ENCODE data around the gene LPA.
"Not testable (repeated sequence)": the region's sequence is repeated elsewhere in the genome, so short reads cannot be mapped to it uniquely, and the experiment has no call there.

The LPA gene, protein sequence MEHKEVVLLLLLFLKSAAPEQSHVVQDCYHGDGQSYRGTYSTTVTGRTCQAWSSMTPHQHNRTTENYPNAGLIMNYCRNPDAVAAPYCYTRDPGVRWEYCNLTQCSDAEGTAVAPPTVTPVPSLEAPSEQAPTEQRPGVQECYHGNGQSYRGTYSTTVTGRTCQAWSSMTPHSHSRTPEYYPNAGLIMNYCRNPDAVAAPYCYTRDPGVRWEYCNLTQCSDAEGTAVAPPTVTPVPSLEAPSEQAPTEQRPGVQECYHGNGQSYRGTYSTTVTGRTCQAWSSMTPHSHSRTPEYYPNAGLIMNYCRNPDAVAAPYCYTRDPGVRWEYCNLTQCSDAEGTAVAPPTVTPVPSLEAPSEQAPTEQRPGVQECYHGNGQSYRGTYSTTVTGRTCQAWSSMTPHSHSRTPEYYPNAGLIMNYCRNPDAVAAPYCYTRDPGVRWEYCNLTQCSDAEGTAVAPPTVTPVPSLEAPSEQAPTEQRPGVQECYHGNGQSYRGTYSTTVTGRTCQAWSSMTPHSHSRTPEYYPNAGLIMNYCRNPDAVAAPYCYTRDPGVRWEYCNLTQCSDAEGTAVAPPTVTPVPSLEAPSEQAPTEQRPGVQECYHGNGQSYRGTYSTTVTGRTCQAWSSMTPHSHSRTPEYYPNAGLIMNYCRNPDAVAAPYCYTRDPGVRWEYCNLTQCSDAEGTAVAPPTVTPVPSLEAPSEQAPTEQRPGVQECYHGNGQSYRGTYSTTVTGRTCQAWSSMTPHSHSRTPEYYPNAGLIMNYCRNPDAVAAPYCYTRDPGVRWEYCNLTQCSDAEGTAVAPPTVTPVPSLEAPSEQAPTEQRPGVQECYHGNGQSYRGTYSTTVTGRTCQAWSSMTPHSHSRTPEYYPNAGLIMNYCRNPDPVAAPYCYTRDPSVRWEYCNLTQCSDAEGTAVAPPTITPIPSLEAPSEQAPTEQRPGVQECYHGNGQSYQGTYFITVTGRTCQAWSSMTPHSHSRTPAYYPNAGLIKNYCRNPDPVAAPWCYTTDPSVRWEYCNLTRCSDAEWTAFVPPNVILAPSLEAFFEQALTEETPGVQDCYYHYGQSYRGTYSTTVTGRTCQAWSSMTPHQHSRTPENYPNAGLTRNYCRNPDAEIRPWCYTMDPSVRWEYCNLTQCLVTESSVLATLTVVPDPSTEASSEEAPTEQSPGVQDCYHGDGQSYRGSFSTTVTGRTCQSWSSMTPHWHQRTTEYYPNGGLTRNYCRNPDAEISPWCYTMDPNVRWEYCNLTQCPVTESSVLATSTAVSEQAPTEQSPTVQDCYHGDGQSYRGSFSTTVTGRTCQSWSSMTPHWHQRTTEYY (N-terminal part only)
- long read RNA-seq: 0 reads

DNA sequence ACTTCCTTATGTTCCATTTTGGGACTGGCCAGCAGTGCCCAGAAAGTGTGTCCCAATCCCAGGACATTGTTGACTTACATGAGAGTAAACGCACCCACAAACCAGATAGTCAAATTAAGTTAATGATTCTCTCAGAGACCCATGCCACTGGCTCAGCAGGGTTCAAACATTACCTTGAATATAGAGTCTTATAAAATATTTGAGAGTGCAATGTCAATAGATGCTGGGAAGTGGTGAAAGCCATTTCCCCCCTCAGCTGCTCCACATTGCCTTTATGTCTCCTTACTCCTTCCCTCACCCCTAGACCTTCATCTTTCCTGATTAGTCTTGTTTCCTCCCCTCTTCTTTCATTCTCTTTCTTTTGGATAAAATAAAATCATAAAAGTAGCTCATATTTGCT is at the start of gene LPA:
LPA (minus strand) TSS at position 78 of the 400 bp plus-strand sequence; CDS start at position 17, 61 bp downstream.
- H3K27me3 ChIP-seq (ENCODE audit: insufficient read depth, poor library complexity, severe bottlenecking); H3K27ac ChIP-seq (replicated peaks); DNase-seq (ENCODE audit: low read depth in 1 of 2, low spot score in 1 of 2); H3K4me3 ChIP-seq (replicated peaks; ENCODE audit: insufficient read depth, low read length): not testable (repeated sequence)

DNA sequence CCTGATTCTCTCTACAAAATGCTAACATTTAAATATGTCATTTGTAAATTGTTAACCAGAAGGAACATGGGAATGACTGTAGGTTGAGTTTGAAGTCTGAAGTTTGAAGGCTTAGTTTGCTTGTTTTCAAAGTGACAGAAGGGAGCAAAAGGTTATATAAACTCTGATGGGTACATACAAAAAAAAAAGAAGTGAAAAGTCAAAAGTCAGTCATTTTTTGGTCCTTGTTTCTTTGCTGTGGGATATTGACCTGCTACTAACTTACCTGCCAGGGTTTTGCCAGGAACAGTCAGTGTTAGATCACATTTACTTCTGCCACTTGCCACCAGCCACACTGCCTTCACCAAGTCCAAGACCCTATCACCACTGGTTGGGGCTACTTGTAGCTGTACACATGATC is 44.9 kb upstream of the LPA start:
- H3K27ac ChIP-seq (replicated peaks); H3K27me3 ChIP-seq (ENCODE audit: insufficient read depth, poor library complexity, severe bottlenecking); H3K4me3 ChIP-seq (replicated peaks; ENCODE audit: insufficient read depth, low read length); DNase-seq (ENCODE audit: low read depth in 1 of 2, low spot score in 1 of 2): not testable (repeated sequence)

DNA sequence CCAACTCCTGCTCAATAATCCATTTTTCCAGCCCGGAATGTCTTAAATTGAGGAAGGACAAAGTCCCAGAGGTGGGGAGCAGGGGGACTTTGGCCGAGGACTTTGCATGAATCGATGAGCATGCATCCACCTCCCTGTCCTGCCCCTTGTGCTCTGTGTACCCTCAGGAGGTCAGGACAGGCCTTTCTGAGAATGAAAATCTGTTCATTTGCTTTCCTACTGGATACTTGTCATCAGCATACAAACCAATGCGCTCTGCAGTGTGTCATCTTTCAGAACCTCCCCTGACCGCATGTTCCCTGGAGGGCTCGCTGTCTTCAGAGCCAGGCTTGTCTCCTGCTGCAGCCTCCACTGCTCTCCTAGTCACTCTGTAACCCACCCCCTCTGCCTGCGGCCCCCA is 40.6 kb upstream of the LPA start:
- not testable (repeated sequence) for H3K4me3 ChIP-seq (replicated peaks; ENCODE audit: insufficient read depth, low read length); H3K27me3 ChIP-seq (ENCODE audit: insufficient read depth, poor library complexity, severe bottlenecking); H3K27ac ChIP-seq (replicated peaks); DNase-seq (ENCODE audit: low read depth in 1 of 2, low spot score in 1 of 2)

DNA sequence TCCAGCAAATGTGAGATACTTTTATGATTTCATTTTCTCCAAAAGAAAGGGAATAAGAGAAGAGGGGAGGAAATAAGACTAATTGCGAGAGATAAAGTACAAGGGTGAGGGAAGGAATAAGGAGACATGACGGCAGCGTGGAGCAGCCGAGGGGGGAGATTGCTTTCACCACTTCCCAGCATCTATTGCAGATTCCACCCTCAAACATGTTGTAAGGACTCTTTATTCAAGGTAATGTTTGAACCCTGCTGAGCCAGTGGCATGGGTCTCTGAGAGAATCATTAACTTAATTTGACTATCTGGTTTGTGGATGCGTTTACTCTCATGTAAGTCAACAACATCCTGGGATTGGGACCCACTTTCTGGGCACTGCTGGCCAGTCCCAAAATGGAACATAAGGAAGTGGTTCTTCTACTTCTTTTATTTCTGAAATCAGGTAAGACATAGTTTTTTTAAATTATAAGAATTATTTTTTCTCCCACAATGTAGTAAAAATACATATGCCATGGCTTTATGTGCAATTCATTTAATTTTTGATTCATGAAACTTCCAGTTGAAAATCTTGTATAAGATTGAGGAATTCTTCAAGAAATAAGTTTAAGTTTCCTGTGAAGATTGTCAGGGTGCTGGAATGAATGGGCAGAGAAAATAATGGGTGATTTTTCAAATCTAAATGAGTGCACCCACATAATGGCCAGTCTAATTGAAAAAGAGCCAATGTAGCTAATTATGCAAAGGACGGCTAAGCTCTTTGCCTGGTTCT is 38.0 kb upstream of the LPA start, which contains the start of gene PLG:
PLG (plus strand) TSS at position 327 of the 763 bp plus-strand sequence; CDS start at position 388, 61 bp downstream.
- DNase-seq (ENCODE audit: low read depth in 1 of 2, low spot score in 1 of 2); H3K27ac ChIP-seq (replicated peaks): not testable (repeated sequence)

DNA sequence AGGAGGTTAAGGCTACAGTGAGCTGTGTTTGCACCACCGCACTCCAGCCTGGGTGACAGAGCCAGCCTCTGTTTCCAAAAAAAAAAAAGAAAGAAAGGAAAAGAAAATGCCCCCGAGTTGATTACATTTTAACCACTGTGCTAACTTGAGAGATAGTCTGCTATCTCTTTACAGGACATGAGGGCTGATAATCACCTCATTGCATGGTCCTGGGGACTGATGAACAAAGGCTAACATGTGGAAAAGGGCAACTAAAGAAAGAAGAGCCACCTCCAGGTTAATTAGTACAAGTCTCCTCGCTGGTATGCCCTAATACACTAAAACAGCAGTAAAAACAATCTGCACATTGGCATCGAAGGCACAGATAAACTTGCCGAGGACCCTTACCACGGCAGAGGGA is 33.8 kb upstream of the LPA start:
- DNase-seq (ENCODE audit: low read depth in 1 of 2, low spot score in 1 of 2): no peak

More for the DNA sequence above, 38.0 kb upstream of the LPA start, which contains the start of gene PLG:
- H3K27me3 ChIP-seq (ENCODE audit: insufficient read depth, poor library complexity, severe bottlenecking); H3K4me3 ChIP-seq (replicated peaks; ENCODE audit: insufficient read depth, low read length): not testable (repeated sequence)

DNA sequence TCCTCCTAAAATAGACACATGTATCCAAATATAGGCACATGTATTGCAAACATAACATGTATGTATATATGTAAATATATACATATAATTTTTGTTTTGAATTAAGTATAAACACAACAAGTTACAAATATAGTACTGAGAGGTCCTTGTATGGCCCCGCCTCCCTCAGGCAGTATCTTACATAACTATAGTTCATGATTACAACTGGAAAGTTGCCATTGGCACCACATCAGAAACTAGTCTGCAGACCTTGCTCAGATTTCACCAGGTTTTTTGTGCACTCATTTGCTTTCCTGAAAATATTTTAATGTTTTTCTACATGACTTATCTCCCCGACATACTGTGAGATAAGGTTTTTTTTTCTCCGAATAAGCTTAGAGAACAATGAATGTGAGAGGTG is 32.8 kb upstream of the LPA start:
- H3K4me3 ChIP-seq (replicated peaks; ENCODE audit: insufficient read depth, low read length); H3K27ac ChIP-seq (replicated peaks); H3K27me3 ChIP-seq (ENCODE audit: insufficient read depth, poor library complexity, severe bottlenecking); DNase-seq (ENCODE audit: low read depth in 1 of 2, low spot score in 1 of 2): not testable (repeated sequence)

More for the DNA sequence above, 33.8 kb upstream of the LPA start:
- TF ChIP-seq, protein P1, sequence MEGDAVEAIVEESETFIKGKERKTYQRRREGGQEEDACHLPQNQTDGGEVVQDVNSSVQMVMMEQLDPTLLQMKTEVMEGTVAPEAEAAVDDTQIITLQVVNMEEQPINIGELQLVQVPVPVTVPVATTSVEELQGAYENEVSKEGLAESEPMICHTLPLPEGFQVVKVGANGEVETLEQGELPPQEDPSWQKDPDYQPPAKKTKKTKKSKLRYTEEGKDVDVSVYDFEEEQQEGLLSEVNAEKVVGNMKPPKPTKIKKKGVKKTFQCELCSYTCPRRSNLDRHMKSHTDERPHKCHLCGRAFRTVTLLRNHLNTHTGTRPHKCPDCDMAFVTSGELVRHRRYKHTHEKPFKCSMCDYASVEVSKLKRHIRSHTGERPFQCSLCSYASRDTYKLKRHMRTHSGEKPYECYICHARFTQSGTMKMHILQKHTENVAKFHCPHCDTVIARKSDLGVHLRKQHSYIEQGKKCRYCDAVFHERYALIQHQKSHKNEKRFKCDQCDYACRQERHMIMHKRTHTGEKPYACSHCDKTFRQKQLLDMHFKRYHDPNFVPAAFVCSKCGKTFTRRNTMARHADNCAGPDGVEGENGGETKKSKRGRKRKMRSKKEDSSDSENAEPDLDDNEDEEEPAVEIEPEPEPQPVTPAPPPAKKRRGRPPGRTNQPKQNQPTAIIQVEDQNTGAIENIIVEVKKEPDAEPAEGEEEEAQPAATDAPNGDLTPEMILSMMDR (IDR thresholded peaks at IDR 0.05; ENCODE audit: insufficient read depth, low read length): no peak
- TF ChIP-seq POLR2AphosphoS5 (IDR thresholded peaks at IDR 0.05; ENCODE audit: low read depth): no peak
- TF ChIP-seq, protein P2, sequence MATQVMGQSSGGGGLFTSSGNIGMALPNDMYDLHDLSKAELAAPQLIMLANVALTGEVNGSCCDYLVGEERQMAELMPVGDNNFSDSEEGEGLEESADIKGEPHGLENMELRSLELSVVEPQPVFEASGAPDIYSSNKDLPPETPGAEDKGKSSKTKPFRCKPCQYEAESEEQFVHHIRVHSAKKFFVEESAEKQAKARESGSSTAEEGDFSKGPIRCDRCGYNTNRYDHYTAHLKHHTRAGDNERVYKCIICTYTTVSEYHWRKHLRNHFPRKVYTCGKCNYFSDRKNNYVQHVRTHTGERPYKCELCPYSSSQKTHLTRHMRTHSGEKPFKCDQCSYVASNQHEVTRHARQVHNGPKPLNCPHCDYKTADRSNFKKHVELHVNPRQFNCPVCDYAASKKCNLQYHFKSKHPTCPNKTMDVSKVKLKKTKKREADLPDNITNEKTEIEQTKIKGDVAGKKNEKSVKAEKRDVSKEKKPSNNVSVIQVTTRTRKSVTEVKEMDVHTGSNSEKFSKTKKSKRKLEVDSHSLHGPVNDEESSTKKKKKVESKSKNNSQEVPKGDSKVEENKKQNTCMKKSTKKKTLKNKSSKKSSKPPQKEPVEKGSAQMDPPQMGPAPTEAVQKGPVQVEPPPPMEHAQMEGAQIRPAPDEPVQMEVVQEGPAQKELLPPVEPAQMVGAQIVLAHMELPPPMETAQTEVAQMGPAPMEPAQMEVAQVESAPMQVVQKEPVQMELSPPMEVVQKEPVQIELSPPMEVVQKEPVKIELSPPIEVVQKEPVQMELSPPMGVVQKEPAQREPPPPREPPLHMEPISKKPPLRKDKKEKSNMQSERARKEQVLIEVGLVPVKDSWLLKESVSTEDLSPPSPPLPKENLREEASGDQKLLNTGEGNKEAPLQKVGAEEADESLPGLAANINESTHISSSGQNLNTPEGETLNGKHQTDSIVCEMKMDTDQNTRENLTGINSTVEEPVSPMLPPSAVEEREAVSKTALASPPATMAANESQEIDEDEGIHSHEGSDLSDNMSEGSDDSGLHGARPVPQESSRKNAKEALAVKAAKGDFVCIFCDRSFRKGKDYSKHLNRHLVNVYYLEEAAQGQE (IDR thresholded peaks at IDR 0.05; ENCODE audit: insufficient replicate concordance, low read depth): no peak
- TF ChIP-seq GABPA (IDR thresholded peaks at IDR 0.05; ENCODE audit: low read depth): no peak
- no peak for TF ChIP-seq SPI1 (IDR thresholded peaks at IDR 0.05; ENCODE audit: borderline replicate concordance, low read depth)
- no peaks in the 10 kb centered on the region for H3K27me3 ChIP-seq (ENCODE audit: insufficient read depth, poor library complexity, severe bottlenecking)
- no peak overlapping the region for H3K4me3 ChIP-seq (replicated peaks; ENCODE audit: insufficient read depth, low read length)
- no peak overlapping the region for H3K27ac ChIP-seq (replicated peaks)

DNA sequence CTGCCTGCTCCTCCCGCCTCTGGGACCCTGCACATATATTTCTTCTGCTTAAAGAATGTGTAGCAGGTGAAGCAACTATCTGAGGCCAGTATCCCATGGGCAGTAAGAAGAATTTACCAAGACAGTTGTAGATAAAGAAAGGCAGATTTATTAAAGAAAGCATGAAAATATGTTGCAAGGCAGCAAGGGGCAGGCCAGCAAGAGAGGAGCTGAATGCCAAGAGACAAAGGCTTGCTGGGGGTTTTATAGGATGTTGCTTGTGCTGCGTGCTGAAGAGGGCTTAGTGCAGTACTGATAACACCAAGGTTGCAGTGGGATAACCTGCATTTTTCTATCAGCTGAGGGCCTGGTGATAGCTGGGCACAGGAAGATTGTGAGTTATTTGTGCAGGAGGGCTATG is 31.5 kb upstream of the LPA start:
- not testable (repeated sequence) for H3K4me3 ChIP-seq (replicated peaks; ENCODE audit: insufficient read depth, low read length); H3K27me3 ChIP-seq (ENCODE audit: insufficient read depth, poor library complexity, severe bottlenecking); DNase-seq (ENCODE audit: low read depth in 1 of 2, low spot score in 1 of 2); H3K27ac ChIP-seq (replicated peaks)

DNA sequence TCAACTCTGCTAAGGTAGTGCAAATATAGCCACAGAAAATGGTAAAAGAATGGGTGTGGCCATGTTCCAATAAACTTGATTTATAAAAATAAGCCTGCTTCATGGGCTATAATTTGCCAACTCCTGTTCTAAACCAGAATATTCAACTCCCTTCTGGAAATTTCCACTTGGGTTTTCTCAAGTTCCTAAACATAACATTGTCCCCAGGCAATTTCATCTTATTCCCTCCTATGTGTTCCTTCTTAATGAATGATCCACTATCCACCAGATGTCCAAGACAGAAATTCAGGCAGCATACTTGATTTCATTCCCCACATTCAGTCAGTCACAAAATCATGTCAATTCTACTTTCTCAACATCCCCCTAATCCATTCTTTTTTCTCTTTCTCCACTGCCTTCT is 30.9 kb upstream of the LPA start:
- not testable (repeated sequence) for H3K4me3 ChIP-seq (replicated peaks; ENCODE audit: insufficient read depth, low read length); H3K27me3 ChIP-seq (ENCODE audit: insufficient read depth, poor library complexity, severe bottlenecking); DNase-seq (ENCODE audit: low read depth in 1 of 2, low spot score in 1 of 2); H3K27ac ChIP-seq (replicated peaks)
